B cell (primary cell): ENCODE data around the gene ENC1.

Source experiments
- CTCF ChIP-seq: fragments of 200-600 bp; IDR thresholded peaks from one replicate; pipeline ENCODE4 v1.8.0; 2022; ENCODE audit warnings: antibody characterized with exemption, mild to moderate bottlenecking
- EZH2 ChIP-seq: IDR thresholded peaks from 2 replicates; pipeline ENCODE4 v1.6.1; 2012; ENCODE audit warnings: borderline replicate concordance, low read depth, mild to moderate bottlenecking, moderate library complexity, low read length; ENCODE audit not compliant: insufficient read depth, poor library complexity, severe bottlenecking

GRCh38 chr5:74634611-74635286 lies 5.8 kb downstream of the ENC1 start:
- TF ChIP-seq CTCF = no peak
- TF ChIP-seq EZH2 = no peak
